ENCODE measurements around the gene RALA.

RALA gene, protein sequence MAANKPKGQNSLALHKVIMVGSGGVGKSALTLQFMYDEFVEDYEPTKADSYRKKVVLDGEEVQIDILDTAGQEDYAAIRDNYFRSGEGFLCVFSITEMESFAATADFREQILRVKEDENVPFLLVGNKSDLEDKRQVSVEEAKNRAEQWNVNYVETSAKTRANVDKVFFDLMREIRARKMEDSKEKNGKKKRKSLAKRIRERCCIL

DNA sequence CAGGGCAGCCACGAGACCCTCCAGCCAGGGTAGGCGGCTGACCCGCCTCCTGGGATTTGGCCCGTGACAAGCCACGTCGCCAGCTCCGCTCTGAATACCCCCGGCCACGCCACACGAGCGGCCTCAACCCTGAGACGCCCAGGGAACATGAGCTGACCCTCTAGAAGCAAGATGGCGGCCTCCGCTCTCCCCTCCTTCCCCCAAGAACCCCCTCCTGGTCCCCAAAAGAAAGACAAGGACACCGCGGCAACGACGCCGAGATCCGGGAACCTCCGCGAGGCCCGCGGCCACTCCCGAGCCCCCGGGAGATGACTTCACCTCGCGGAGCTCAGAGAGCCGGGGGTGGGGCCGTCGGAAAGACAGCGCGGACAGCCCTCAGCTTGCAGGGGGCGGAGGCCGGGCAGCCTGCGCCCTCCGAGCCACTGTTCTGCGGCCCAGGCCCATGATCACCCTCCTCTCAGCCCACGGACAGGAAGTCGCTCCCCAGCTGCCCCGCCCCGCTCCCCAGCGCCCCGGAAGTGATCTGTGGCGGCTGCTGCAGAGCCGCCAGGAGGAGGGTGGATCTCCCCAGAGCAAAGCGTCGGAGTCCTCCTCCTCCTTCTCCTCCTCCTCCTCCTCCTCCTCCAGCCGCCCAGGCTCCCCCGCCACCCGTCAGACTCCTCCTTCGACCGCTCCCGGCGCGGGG lies at the start of gene RALA:
Gene RALA, plus strand, starts transcription at position 526 of the 685 bp plus-strand sequence. CDS start 63,096 bp downstream, outside the sequence.
- DNase-seq = peak; percentile 91 to 92

DNA sequence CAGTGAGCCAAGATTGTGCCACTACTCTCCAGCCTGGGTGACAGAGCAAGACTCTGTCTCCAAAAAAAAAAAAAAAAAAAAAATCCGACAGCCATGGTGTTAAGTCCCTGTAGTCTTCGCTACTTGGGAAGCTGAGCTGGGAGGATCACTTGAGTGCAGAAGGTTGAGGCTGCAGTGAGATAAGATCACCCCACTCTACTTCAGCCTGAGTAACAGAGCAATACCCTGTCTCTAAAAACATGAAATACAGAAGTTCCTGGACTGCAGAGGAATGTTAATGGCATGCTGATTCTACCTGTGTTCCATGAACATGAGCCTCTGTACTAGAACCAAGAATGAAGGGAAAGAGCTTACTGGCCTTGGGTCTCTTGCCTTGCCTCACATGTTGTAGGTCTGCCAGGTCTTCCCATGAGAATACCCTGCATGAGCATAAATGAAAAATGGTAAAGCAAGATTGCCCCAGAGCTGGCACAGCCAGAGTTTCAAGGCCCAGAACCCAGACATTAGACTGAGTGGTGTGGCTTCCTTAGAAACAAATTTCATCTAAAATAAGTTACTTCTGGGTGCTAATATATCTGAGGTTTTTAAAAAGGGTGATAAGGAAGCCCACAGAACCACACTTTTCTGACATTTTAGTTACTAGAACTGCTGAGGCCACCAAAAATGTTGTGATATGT lies 48.6 kb upstream of the RALA start:
- DNase-seq = no peak

DNA sequence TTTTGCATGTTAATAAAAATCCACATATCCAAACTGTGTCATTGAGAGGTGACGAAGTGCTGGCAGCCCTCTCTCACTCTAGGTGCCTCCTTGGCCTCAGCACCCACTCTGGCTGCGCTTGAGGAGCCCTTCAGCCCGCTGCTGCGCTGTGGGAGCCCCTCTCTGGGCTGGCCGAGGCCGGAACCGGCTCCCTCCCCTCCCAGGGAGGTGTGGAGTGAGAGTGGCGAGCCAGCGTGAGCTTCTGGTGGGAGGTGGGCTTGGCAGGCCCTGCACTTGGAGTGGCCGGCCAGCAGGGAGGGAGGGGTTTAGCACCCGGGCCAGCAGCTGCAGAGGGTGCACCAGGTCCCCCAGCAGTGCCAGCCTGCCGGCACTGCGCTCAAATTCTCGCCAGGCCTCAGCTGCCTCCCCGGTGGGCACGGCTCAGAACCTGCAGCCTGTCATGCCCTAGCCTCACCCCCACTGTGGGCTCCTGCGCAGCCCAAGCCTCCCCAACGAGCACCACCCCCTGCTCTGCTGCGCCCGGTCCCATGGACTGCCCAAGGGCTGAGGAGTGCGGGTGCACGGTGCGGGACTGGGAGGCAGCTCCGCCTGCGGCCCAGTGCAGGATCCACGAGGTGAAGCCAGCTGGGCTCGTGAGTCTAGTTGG lies 46.0 kb upstream of the RALA start:
- no peak for DNase-seq

DNA sequence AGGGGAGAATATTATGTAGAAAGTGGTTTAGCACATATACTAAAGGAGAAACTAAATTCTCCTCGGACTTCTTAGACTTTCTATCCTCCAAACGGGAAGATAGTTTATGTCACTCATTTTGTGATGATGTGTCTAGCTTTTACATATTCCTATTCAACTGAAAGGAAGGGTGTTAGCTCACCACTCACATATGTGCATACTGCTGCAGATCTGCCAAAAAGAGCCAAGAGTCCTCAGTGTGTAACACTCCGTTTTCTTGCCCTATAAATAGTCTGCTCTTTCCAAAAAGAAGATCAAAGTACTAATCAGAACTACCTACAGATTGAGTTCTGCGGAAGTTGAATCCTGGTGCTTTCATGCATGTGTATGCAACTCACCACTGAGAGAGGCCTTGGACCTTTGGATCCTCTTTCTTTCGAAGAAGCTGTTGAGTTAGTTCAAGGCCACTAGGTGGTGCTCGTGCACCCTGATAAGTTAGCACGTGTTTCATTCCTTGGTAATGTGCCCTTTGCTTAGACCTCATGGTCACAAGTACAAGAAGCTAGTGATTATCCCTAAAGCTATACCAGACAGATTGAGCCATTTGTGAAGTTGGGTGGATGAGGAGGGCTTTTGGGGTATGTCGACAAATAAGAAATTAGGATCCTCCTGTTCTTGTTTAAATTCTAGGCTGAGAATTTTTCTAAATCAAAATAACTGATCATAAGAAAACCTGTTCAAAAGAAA lies 43.1 kb upstream of the RALA start:
- DNase-seq = peak; percentile 72 to 75

DNA sequence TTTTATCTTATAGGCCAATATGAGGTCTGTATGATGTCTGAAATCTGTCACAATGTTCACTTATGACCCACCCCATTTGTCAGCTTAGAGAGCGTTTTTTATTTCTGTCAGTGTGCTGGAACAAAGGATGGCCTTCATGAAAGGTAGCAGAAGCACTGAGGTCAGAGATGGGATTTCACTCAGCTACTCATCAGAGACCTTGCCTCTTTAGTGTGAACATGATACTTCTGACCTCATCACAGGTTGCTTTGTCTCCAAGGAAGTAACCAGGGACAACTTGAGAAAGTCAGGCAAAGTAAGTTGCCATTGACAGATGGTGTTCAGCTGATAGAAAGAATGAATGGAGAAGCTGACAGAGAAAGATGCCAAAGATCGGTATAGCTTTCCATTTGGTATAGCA lies 40.8 kb upstream of the RALA start:
- DNase-seq = no peak

DNA sequence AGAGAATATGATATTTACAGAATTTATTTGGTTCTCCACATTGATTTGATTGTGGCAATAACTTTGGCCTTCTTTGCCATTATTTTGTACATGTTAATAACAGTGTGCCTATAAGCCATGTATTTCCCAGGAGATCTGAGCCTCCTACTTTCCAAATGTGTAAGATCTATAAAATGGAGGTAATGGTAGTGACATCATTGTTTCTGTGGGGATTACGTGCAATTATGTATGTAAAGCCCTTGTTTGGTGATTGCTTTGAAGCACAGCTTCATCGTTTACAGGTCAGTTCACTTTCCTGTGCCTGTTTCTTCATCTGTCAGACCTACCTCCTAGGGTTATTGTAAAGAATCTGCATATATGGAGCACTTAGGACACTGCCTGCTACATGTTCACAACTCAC lies 39.8 kb upstream of the RALA start:
- no peak for DNase-seq

DNA sequence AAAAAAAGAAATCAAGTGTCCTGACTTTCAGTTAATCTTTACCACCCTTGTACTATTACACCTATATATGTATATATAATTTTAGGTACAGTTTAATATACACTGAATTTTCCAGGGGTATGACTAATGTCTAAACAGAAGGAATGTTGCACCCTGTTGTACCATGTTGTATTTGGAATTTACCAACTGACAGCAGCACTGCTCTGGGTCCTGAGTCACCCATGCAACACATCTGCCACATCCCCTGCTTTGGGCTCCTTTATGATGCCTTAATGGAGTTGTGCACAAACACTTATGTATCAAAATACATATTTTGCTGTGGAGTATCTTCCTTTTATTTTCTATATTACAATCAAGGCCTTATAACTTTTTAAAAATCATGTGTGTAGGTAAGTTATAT lies 36.0 kb upstream of the RALA start:
- DNase-seq = no peak

DNA sequence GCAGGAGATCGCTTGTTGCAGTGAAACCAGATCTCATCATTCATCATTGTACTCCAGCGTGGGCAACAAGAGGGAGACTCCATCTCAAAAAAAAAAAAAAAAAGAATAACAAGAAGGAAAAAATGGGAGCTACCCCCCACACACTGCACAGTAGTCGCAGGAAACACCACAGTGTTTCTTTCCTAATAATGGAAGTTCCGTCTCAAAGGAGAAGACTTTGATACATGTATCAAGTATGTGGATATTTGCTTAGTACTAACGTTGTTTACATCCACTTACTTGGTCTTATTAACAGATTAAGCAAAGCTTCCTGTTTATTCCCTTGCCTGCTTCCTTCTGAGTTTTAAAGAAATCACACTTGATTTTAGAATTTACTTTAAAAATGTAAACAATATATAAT lies 35.0 kb upstream of the RALA start:
- DNase-seq = no peak

DNA sequence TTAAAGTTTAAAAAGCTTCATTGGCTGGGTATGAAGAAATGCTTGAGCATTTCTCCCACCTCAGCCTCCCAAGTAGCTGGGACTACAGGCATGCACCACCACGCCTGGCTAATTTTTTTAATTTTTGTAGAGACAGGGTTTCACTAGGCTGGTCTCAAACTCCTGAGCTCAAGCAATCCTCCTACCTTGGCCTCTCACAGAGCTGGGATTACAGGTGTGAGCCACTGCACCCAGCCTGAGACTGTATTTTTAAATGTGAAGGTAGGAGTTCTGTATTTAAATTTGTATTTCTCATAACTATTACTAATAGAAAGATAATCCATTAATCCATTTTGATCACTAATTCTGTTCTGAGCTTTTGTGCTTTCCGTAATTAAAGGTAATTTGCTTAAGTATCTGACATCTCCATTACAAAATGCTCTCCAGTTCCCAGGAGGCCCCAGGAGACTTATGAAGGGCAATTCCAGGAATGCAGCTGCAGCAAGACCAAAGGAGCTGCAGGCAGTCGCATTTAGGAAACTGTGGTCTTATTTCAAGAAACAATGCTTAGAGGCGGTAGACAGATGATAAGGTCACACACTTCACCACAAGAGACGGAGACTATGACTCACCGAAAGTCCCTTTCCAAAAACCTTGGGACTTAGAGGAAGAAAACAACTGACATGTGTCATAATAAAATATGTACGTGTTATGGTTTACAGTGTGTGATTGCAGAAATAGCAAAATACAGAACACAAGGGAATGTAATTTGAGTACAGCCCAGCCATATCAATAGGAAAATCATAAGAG lies 33.9 kb upstream of the RALA start:
- DNase-seq = peak; percentile 50 to 67

DNA sequence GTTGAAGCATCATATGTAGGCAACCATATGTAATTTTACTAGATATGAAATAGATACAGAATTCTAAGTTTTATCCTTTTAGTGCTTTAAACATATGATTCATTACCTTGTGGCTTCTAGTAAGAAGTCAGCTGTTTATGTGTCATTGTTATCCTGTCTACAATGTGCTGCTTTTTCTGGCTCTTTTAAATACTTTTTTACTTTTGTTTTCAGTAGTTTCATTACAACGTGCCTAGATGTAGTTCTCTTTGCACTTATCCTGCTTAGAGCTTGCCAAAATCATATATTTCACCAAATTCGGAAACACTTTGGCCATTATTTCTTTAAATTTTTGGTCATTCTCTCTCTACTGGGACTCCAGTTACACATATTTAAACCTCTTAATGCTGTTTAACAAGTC lies 30.8 kb upstream of the RALA start:
- no peak for DNase-seq

DNA sequence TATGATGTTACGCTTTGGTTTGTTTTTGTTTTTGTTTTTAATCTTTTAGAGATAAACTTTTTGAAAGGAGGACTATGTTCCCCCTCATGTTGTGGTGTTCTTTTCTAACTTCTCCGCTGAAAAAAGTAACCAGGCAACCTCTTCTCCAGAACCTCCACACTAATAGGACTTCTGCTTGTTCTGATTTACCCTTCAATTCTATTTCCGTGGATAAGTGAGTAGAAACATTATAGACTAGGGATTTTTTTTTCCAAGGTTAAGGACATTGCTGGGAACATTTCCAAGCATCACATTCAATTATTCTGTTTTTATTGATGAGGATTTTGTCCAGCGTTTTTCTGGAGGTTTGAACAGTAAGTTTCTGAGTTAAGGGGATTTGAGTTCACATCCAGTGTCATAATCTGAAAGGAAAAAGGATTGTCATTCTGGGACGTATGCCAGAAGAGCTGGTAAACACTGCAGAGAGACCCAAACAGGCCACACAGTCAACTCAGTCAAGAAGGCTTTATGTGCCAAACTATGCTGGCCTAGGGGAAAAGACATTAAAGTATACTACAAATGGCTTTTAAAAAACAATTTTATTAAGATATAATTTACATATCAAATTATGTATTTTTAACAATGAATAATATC lies 28.3 kb upstream of the RALA start:
- no peak for DNase-seq

DNA sequence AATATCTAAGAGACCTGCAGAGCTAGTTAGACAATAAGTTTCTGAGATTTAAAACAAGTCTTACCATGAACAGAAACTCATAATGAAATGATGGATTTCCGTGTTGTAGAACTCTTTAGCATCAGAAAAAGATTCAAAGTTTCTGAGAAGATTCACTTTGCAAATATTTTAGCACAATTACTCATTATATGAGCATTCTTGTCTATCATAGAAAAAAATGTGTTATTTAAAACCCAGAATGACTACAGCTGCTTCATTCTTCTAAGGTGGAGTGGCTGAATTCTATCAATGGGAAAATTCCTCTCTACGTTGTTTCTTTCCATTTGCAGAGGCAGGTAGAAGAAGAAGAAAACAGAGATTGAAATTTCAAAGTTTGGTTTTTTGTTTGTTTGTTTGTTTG lies 21.0 kb upstream of the RALA start:
- no peak for DNase-seq

DNA sequence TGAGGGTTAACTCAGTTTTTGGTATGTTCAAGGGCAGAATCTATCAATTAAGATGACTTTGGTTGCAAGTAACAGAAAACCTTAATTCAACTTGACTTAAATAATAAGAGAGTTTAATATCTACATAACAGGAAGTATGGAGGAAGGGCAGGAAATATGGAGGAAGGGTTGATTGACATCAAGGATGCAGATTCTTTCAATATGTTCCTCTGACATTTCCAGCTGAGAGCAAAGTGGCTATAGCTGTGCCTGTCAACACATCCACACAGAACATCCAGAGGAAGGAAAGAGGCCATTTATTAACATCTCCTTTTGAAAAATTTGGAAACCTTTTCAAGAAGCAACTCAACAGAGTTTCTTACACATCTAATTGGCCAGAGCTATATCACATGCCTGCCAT lies 19.4 kb upstream of the RALA start:
- DNase-seq = no peak

DNA sequence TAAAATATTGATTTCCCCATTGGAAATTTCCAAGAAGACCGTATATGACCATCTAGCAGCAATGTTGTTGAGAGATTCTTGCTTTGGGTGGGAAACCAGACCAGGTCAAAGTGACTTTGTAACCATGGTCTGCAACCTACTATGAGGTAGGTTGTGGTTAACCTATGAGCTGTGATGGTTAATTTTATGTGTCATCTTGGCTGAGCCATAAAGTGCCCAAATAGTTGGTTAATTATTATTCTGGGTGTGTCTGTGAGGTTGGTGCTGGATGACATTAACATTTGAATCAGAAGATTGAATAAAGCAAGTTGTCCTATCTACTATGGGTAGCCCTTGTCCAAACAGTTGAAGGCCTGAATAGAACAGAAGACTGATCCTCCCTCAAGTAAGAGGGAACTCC lies 18.3 kb upstream of the RALA start:
- DNase-seq = no peak

DNA sequence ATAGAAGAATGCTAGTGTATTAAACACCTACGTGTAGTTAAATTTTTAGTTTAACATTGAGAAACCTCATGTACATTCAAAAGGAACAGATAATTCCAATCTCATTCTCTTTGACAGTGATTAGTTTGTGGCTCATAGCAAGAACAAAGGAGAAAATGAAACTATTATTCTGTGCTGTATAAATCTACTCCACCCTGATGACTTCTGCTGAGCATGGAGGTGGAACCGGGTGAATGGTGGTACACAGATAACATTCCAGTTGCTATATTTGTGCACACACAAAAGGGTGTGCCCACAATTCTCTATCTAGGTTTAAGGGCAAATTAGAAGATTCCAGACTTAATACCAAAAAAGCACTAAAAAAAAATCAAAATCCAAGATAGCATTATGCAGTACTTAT lies 17.0 kb upstream of the RALA start:
- DNase-seq = no peak

DNA sequence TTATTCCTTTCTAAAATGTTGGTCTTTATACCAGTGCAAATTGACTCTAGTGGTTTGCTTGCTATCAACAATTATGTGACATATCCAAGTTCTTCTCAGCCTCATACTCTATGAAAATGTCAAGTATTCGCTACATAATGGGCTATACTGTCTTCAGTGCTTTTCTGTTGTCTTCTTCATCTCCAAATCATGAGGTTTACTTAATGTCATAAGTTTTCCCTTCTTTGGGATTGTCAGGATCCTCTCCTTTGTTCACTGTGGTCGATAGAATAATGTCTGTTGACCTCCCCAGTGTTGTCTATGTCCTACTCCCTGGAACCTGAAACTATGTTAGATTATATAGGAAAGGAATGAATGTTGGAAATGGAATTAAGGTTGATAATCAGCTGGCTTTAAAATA lies 16.4 kb upstream of the RALA start:
- DNase-seq = no peak

DNA sequence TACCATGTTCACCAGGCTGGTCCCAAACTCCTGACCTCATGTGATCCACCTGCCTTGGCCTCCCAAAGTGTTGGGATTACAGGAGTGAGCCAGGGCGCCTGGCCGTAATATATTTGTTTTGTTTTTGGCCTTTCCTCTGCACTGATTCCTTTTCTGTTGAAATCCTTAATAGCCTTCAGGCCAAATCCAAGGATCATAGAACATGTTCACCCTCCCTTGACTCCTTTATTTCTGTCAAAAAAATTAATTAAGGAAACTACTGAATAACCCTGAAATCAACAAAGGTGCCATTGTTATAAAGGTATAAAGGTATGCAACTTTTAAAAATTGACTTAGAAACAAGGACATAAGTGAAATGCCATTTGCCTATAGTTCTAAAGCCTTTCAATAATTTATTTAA lies 15.5 kb upstream of the RALA start:
- no peak for DNase-seq

DNA sequence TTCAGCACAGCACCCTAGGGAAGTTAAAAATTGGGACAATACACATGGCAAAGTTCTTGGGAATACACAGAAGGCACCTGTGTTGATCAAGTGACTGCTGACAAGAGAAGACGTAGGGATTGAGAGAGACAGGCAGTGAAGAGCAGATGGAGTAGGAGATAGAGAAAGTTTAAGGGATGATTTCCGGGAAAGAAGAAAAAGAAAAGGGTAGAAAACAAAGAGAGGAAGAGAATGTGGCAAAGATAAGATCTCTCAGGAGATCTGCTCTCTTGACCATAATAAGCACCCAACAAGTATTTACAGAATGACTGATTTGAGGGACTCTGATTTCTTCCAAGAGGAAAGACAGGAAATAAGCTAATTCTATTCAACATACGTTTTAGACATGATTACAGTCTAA lies 15.1 kb upstream of the RALA start:
- DNase-seq = no peak

DNA sequence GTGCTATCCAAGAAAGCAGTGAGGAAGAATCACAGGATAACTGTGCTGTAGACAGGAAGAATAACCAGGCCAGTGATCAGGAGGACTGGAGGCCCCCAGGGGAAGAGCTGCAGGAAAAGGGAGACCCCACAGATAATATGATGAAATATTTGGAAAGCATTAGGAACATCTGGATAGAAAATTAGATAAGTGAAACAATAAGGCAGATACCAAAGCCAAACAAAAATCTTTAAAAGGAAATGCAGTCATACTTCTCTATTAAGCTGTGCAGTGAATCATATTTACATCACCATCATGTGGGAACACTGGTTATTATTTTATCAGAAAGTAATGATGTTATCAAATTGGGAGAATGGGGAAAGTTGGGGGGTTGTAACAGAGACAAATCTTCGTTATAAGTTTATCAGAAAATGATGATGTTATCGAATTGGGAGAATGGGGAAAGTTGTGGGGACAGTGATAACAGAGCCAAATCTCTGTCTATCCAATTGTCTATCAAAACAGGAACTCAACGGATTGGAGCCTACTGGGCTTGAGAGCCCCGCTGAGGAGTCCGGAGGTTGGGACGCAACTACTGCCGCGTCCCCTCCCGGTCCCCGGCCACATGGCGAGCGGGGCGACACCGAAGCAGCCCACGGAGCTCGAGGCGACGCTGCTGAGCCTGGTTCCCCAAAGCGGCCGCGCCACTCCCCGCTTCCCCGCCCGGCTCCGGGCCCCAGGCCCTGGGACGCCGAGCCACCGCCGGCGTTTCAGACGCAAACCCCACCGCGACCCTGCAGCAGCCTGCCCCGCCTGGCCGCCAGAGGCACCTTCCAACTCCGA lies 14.0 kb upstream of the RALA start:
- peak in 1 of 2 experiments; percentile 22 for DNase-seq

DNA sequence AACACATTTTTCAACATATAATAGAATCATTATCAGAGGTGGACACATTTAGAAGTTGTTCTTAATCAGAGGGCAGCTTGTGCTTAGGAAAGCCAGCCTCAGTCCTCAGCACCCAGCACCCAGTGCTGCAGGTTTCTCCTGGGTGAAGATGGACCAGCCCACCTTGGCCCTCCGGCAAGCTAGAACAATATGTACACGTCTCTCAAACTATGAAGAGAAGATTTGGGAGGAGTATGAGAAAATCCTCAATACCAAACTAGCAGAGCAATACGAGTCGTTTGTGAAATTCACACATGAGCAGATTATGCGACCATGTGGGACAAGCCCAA lies 13.5 kb upstream of the RALA start:
- DNase-seq = no peak

DNA sequence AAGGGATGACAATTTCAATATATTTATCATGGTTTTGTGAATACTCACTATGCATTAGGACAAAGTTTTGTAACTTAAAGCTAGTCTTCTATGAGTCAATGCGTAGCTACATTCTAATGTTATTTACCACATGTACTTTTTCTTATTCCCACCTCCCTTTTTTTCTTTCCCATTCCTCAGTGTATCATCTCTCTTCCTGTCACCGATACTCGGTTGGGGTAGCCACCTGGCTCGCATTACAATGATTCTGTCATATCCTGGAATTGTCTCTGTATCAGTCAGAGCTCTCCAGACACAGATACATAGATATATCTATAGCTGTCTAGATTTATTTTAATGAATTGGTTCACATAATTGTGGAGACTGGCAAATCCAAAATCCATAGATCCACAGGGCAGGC lies 9.8 kb upstream of the RALA start:
- DNase-seq = no peak

Data from activated CD4-positive, alpha-beta T cell treated with anti-CD3 and anti-CD28 coated beads, Interleukin-2, amount 50 U/mL, for 48 hours (primary cell).